Nucleus accumbens (tissue), 56 donors: ENCODE data around the gene FBXO34.

Experiments used
- DNase-seq, 56 donors: peaks; one replicate each; lab custom pipeline; 2025; lab: John Stamatoyannopoulos, UW

Gene FBXO34, protein sequence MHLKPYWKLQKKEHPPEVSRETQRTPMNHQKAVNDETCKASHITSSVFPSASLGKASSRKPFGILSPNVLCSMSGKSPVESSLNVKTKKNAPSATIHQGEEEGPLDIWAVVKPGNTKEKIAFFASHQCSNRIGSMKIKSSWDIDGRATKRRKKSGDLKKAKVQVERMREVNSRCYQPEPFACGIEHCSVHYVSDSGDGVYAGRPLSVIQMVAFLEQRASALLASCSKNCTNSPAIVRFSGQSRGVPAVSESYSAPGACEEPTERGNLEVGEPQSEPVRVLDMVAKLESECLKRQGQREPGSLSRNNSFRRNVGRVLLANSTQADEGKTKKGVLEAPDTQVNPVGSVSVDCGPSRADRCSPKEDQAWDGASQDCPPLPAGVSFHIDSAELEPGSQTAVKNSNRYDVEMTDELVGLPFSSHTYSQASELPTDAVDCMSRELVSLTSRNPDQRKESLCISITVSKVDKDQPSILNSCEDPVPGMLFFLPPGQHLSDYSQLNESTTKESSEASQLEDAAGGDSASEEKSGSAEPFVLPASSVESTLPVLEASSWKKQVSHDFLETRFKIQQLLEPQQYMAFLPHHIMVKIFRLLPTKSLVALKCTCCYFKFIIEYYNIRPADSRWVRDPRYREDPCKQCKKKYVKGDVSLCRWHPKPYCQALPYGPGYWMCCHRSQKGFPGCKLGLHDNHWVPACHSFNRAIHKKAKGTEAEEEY

DNA sequence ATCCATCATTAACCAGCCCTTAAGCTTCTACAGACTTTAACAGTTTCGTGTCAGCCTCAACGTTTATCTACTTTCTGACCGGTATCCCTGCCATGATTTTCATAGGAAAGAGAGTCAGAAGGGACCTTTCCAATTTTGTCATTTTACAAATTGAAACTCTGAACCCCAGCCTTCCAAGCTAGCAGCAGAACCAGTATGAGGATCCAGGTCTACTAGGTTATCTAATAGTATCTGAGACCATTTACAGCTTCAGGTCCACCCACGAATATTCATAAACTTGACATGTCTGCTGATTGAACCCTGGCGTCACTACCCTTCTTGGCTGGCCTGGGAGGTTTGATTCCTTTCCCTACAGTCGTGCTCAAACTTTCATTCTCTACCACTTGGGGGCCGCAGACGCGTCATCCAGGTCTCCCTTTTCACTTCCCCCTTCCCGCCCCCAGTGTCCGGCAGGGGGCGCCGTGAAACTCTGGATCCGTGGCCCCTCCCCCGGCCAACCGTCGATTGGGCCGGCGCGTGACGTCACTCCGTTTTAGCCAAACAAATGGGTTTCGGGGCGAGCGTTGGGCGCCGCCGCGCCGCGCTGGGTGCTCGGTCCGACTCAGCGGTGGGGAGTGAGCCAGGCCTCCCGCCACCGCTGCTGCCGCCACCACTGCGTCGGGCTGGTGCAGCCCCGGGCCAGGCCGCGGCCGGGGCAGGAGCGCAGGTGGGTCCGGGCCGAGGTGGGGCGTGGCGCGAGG lies at the start of gene FBXO34:
Gene FBXO34 (plus strand): TSS at position 590 of the 740 bp plus-strand sequence. CDS start 78,970 bp downstream, outside the sequence.
- DNase-seq = peak; percentile 70 to 100 (median 95)

DNA sequence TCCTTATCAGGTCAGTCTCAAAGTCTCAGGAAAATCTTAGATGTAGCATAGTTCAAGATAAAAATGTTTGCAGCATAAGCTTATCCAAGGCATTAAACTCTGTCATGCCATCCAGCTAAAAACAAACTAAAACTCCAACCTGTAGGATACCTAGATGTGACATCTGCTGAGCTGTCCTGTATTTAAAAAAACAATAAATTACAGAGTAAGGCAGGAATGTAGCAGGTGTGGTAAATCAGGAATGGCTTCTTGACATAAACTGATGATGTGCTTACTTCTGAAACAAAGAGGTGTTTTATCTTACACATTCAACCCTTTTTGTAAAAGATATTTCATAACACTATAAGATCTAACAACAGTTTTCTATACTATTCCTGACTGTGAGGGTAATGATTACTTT lies 49.3 kb upstream of the FBXO34 start:
- DNase-seq = no peak

DNA sequence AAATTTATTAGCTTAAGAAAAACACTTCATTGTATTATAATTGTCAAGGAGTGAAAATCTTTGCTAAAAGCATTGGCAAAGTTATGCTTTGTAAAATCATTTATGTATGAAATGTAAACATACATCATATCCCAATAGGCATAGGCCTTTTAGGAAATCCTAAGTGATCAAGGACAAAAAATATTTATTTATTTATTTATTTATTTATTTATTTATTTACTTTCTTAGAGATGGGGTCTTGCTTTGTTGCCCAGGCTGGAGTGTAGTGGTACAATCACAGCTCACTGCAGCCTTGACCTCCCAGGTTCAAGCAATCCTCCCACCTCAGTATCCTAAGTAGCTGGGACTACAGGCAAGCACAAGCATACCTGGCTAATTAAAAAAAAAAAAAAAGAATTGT lies 47.9 kb upstream of the FBXO34 start:
- no peak for DNase-seq

DNA sequence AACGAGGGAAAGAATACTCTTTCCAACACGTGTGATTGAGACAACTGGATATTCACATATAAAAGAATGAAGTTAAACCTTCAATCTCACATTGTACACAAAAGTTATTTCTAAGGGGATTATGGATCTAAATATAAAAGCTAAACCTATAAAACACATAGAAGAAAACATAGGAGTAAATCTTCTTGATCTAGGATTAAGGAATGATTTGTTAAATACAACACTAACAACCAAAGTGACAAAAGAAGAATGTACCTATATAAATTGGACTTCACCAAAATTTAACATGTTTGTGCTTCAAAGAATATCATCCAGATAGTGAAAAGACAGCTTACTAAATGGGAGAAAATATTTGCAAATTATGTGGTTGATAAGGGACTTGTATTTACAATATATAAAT lies 43.0 kb upstream of the FBXO34 start:
- DNase-seq = no peak

DNA sequence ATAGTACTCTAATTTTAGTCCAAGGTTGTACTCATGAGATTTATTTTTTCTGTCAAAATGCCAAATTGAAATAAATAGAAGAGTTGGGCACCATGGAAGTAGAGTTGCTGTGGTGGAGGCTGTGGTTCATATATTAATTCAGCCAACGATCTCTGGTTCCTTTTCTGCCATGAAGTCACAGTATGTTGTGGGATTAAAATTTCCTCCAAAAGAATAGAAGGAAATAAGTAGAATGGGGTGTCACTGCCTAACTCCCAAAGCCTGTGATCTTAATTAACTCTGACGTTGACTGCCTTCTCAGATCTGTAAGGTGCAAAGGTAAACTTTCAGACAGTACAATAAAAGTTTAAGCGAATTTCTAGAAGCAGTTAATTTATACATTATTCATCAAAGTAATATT lies 37.6 kb upstream of the FBXO34 start:
- DNase-seq = no peak

DNA sequence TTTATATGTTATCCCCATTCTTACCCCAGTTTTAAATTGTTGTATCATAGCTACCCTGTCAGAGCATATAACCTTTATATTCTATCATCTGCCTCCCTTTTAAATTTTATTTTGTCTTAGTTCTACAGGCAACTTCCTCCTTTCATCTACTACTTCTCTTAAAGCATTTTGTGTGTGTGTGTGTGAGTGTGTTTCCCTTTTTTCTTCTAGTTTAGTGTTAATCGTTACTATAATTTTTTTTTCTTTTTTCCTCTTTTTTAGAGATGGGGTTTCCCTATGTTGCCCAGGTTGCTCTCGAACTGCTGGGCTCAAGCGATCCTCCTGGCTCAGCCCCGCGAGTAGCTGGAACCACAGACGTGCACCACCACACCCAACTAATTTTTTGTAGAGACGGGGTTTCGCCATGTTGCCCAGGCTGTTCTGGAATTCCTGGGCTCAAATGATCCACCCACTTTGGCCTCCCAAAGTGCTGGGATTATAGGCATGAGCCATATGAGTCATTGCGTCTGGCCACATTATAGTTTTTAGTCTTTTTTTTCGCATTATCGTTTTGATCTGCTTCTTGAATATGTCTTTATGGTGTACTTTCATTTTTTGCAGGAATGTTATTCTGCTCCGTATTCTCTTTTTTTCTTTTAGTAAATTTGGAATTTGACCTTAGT lies 33.1 kb upstream of the FBXO34 start:
- no peak for DNase-seq

DNA sequence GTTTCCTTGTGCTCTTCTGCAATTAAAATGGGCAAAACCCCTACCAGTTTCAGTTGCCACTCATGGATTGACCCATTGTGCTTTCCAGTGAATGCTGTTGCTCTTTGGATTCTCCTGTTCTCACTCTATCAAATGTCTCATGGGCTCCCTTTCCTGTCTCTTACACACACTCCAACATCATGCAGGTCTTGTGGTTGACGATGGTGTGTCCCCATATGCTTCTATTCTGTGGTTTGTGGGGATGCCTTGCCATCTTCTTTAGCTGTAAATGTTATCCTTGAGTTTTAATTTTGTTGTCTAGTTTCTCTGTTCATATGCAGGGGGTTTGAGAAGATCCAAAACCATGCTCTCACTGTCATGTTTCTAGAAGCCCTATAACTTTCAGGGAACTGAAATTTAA lies 31.9 kb upstream of the FBXO34 start:
- no peak for DNase-seq

DNA sequence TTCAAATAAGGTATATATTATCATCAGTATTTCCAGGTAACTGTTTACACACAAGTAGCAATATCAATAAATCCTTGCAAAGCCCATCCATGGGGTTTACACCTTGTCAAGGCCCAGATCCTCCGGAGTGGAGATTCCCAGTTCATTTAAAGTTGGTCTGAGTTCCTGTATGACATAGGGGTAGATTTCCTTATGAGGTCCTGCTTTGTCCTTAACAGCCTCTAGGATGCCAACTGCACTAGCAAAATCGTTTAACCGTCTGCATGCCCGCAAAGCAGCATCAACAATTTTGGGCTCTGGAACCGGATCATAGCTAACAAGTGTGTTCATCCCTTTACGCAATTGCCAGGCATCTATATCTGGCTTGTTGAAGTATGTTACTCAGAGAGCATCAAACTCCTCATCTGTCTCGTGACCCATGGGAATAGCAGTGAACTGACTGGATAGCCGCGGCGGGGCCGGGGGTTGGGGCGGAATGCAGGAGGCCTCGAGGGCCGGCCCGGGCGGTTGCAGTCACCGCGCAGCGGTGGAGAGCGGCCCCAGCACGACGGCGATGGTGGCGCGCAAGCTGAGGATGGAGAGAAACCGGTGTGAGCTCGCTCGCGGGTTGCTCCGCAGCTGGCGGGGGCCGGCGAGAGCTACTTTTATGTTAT lies 30.6 kb upstream of the FBXO34 start:
- peak in 1 of 56 donors; percentile 0 for DNase-seq

DNA sequence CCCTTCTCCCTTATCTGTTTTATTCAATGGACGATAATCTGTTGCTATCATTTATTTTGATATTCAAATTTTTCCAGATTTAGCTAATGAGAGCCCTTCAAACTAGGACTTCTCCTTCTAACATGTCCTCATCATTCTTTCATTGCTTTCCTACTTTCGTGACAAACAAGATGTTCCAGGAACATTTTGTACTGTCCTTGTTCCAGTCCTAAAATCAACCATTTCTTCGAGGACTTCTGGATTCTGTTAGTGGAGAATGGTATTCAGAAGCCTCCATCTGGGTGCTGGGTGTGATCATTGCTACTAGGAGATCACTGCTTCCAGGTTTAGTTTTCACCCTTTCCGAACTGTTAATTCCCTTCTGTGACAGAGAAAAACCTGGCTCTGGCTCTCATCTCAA lies 29.5 kb upstream of the FBXO34 start:
- DNase-seq = no peak

DNA sequence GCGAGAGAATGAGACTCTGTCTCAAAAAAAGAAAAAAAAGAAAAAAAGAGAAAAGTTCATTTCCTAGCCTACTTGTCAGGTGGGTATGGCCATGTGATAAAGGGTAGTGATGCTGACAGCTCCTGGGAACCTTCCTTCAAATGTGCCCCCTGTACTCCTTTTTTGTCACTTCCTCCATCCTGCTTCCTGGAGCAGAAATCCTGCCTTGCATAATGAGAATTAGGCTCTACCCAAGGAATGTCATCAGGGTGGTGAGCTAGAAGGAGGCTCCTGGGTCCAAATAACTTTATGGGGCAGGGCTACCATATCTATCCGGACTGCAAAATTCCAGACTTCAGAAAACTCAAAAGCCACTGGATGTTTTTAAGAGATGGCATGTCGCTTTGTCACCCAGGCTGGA lies 27.8 kb upstream of the FBXO34 start:
- DNase-seq = no peak

DNA sequence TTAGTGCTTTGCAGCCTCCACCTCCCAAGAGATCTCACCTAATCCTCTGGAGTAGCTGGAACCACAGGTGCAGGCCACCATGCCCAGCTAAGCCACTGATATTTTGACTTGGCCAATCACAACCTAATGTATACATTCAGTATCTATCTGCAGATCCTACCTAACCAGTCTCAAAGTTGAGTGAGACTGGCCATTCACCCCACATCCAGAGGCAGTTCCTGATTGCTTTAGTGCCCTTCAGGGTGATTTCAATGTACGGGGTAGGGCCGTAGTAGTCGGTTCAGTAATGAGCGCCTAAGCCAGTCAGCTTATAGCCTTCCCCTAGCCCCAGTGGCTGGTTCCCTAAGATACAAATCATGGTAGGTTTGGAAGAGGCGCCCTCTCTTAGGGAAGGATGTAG lies 27.4 kb upstream of the FBXO34 start:
- DNase-seq = no peak

DNA sequence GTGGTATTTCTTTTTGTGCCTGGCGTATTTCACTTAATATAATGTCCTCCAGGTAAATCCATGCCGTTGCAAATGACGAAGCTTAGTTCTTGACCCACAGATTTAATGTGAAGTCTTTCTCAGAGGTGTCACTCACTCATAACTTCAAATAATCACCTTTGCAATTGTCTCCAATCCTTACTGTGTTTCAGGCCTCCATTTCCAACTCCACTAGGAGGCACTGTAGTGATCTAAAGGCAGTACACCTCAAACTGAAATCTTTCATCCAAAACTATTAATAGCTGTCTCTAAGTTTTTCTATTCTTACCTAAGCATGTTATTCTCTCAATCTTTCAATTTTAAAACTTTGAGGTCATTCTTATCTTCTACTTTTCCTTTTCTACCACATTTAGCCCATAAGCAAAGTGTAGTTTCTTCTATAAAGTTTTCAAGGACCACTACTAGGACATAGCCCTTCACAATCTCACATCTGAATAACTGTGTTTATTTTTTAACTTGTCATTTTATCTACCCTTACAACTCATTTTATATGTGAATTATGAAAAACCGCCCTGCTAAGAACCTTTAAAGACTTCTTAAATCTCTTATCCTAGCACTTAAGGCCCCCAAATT lies 25.5 kb upstream of the FBXO34 start:
- DNase-seq = peak in 1 of 56 donors; percentile 6

DNA sequence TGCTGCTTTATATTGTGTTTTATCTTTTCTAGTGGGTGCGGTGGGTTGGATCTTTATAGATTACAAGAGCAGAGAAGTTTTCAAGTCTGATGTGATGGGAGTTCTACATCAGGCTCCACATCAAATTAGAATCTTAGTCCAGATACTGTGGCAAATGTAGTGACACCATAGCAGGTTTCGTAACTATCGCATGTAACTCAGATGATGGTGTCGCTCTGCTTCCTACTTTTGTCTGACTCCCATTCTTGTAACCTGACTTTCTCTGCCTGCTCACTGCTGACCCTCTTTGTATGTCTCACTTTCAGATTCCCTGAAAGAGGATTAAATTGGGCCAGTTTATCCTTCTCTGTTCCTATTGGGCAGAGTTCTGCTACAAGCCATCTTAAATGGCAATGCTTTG lies 22.8 kb upstream of the FBXO34 start:
- no peak for DNase-seq

DNA sequence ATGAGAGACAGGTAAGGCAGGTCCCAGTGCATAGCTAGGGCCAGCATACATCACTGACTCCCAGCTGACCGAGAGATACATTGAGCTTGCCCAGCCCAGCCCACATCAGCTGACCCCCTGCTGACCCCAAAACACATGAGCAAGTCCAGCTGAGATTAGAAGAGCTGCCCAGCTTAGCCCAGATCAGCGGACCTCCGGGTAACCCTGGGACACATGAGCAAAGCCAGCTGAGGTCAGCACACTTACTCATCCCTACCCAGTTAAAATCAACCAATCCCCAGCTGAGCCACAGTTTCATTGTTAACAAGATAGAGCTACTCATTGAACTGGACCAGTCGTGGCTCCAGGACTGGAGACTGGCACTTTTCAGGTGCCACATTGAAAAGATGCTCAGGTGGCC lies 21.8 kb upstream of the FBXO34 start:
- DNase-seq = no peak

DNA sequence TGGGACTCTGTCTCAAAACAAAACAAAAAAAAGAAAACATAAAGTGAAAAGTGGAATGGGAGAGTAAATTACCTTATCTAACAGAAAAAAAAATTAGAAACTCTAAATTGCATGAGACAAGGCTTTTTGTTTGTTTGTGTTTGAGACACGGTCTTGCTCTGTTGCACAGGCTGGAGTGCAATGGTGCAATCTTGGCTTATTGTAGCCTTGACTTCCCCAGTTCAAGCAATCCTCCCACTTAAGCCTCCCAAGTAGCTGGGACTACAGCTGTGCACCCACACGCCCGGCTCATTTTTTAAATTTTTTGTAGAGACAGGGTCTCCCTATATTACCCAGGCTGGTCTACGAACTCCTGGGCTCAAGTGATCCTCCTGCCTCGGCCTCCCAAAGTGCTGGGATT lies 17.9 kb upstream of the FBXO34 start:
- DNase-seq = no peak

DNA sequence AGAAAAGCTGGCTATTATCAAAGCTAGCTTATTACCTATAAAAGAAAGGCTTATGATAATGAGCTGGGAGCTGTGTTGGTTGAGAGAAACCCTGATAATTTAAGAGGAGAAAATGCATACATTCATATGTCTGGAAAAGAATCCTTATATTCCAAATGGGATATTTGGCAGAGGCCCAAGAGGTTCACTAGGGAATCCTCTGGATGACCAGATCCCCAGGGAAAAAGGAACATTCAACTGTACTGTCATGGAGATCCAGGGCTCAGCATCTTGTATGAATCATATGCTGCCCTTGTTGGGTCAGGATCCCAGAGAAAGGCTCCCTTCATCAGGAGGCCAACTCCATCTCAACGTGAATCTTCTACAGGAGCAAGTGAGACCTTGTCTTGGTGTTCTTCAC lies 16.6 kb upstream of the FBXO34 start:
- no peak for DNase-seq

DNA sequence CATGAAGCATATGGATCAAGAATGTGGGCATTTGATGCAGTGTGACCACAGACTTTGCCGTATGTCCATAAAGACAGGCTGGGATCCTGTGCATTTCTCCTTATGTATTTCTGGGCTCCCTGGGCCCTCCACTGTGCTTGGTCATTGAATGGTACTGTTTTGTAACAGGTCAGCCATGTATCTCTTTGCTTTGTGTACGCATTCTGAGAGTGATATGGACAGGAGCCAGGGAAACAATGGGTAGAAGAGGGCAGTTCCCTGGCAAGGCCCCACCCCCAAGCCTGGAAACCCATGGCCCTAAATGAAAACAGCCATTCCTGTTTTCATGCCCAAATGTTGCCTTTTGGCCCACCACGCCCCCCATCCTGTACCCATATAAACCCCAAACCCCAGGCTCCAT lies 15.2 kb upstream of the FBXO34 start:
- DNase-seq = no peak

DNA sequence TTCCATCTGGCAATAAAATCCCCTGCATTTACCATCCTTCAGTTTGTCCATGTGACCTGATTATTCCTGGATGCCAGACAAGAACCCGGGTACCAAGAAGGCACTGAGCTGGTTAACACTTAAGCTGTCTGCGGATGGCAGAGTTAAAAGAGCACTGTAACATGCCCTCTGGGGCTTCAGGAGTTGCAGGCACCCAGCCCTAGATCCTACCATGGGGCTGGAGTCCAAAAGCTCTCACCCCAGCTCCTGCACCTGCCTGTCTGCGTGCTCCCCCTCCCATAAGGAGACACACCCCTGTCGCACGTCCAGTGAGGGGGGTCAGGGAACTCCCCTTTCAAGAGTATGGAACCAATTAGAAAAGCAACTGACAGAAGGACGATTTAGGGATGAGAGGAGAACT lies 14.6 kb upstream of the FBXO34 start:
- no peak for DNase-seq

DNA sequence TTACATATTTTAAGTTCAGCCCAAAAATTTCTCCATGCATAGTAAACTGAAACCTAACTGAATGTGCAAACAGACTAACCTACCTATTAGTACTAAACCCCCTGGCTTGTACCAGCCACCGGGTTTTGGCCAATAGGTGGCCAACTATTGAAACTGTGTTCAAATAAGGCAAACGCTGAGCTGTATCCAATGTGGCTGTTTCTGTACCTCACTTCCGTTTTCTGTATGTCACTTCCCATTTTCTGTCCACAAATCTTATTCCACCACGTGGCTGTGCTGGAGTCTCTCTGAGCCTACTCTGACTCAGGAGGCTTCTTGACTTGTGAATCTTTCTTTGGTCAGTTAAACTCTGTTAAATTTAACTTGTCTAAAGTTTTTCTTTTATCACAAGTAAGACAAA lies 6.0 kb upstream of the FBXO34 start:
- no peak for DNase-seq

DNA sequence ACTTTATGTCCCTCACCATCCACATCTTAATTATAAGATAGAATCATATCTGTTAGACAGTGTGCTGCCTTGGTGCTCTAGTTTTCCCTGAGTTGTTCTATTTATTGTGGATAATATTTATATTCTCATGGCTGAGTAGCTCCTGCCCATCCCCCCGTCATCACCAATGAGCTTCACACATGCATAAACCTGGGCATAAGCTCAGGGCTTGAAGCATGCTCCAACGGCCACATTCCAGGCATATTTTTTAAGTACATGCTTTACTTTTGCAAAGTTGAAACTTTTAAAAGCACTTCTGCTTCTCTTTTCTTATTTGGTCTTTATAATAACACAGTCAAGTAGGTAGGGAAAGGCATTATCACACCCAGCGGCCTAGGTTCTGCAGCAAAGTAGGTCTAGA lies 3.4 kb upstream of the FBXO34 start:
- DNase-seq = no peak
